Stimulated activated CD4-positive, alpha-beta T cell treated with anti-CD3 and anti-CD28 coated beads, Interleukin-12 subunit alpha, Interleukin-12 subunit beta, amount 100 ng/mL, for 24 hours (primary cell): ENCODE data around the gene ACTN1.
"Not testable (repeated sequence)": the region's sequence is repeated elsewhere in the genome, so short reads cannot be mapped to it uniquely, and the experiment has no call there.

ENCODE experiments used
- DNase-seq, 2 experiments: peaks; one replicate each; pipeline ENCODE4 v3.0.0-alpha.2; 2020; ENCODE audit warnings: low read depth in 2 of 2

Gene ACTN1

DNA sequence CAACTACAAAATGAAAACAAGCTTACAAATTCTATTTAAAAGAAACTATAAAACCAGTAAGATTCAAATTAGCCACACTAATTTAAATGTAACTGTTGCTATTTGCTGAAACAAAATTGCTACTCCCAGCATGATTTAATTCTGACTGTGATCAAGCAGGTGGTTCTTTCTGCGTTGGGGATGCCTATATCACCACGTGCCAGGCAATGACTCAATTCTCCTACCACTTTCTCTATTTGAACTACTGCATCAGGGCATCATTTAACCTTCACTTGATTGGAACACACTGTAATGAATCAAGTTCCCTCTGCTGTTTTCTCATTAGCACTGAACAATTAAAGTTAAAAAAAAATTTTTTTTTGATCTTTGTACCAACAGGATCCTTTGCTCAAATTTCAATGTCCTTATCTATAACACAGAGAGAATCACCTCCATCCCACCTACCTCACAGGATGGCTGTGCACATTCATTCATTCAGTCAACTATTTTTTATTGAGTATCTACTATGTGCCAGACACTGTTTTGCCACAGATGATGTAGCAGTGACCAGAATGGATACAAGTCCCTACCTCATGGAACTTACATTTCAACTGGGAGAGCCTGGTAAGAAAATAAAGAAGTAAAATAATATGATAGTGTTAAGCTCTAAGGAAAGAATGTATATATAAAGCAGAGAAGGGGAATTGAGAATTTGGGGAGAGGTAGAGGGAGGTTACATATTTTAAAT lies 8.0 kb upstream of the ACTN1 start:
- no peak for DNase-seq

DNA sequence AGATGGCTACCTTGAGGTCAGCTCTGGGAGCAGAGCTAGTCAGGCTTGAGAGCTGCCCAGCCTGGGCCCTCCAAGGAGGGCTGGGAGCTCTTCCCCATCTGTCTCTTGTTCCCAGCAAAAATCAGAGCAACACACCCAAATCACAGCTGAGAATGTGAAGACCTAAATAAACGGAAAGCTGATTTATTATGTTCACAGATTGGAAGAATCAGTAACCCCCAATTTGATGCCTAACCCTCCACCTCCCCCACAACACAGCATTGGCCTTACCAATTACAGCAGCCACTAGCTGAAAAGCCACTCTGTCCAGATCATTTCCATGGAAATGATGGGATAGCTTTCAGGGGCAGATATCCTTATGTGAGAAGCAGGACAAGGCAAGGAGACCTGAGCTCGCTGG lies 7.1 kb upstream of the ACTN1 start:
- DNase-seq, result no peak

- DNase-seq, result no peak
Observed at GRCh38 chr14:68984686-68985085, 5.6 kb upstream of the ACTN1 start.

DNA sequence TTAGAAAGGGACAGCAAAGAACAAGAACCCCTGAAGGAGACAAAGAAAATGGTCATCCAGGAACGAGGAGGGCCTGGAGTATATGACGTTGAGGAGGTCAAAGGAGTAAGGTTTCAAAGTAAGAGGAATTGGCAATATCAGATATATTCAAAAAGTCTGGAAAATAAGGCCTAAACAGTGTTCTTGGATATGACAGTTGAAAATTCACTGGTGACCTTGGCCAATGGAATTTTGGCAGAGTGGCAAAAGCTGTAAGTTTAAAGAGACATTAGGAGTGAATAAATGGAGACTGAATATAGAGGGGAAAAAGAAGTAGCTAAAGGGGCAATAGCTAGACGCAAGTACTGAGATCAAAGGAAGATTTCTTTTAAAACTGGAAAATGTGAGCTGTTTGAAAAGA lies 4.1 kb upstream of the ACTN1 start:
- no peak for DNase-seq

DNA sequence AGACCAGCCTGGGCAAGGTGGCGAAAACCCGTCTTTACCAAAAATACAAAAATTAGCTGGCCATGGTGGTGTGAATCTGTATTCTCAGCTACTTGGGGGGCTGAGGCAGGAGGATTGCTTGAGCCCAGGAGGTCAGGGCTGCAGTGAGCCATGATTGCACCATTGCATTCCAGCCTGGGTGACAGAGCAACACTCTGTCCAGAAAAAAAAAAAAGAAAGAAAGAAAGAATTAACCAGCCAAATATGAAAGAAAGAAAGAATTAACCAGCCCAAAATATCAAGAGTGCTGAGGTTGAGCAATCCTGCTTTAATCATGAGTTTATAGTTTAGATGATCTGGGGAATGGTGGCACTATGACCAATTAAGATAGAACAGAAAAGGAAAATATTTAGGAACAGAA lies 3.5 kb upstream of the ACTN1 start:
- DNase-seq, result no peak

GRCh38 chr14:68981539-68981976 lies 2.5 kb upstream of the ACTN1 start:
- no peak for DNase-seq

- DNase-seq, result no peak
Observed at GRCh38 chr14:68981139-68981538, 2.0 kb upstream of the ACTN1 start.

GRCh38 chr14:68979722-68980451 lies 785 bp upstream of the ACTN1 start:
- no peak for DNase-seq

- DNase-seq, result peak in 1 of 2 experiments; percentile 42
Observed at GRCh38 chr14:68978172-68978911, 760 bp downstream of the ACTN1 start.

- peak in 1 of 2 experiments; percentile 44 for DNase-seq
Observed at GRCh38 chr14:68977718-68978171, 1.4 kb downstream of the ACTN1 start.

DNA sequence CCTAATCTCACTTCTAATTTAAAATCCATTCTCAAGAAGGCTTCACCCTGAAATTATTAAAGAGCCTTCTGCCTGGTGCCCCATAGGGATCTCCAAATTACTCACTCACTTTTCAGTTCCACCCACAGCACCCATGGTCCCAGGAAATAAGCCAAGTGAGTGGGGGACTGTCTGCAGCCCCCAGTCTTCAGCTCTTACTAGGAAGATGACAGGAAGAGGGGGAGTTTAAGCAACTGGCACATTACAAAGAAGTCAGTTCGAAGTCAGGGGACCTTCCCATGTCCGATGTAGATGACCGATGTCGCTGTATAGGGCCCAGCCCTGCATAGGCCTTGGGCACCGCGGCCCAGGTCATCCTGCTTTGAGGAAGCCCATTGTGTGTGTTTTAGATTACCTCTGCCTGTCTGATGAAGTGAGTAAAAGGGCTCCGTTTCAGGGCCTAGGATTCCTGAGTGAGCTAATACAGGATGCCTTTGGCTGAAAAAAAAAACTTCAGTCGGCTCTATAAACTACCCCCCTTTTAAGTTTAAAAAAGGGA lies 1.9 kb downstream of the ACTN1 start:
- DNase-seq, result peak in 1 of 2 experiments; percentile 21

GRCh38 chr14:68976160-68977067 lies 2.7 kb downstream of the ACTN1 start:
- DNase-seq, result no peak

GRCh38 chr14:68975667-68976066 lies 3.4 kb downstream of the ACTN1 start:
- no peak for DNase-seq

- no peak for DNase-seq
Observed at GRCh38 chr14:68974759-68975347, 4.2 kb downstream of the ACTN1 start.

DNA sequence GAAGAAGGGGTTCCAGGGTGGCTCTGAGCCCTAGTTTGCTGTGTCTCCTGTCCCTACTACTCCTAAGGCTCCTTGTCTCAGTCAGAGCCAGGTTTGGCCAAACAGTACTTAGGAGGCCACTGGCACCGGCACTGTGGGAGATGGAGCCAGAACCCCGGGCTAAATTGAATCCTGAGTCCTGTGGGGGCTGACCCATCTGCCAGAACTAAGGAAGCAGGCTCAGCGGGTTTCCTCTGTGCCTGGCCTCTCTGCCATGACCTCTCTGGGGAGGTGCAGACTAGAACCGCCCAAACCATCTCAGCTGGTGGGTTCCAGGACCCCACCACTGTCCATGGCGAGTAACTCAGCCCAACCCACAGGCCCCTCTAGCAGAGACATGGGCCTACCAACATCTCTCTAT lies 5.5 kb downstream of the ACTN1 start:
- no peak for DNase-seq

DNA sequence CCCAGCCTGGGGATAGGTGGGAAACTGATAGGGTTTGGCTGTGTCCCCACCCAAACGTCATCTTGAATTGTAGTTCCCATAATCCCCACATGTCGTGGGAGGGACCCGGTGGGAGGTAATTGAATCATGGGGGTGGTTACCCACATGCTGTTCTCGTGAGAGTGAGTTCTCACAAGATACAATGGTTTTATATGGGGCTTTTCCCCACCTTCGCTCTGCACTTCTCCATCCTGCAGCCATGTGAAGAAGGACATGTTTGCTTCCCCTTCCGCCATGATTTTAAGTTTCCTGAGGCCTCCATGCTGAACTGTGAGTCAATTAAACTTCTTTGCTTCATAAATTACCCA lies 5.9 kb downstream of the ACTN1 start:
- DNase-seq, result not testable (repeated sequence)

GRCh38 chr14:68972507-68973218 lies 6.4 kb downstream of the ACTN1 start:
- DNase-seq, result no peak

- no peak for DNase-seq
Observed at GRCh38 chr14:68971411-68972035, 7.6 kb downstream of the ACTN1 start.

DNA sequence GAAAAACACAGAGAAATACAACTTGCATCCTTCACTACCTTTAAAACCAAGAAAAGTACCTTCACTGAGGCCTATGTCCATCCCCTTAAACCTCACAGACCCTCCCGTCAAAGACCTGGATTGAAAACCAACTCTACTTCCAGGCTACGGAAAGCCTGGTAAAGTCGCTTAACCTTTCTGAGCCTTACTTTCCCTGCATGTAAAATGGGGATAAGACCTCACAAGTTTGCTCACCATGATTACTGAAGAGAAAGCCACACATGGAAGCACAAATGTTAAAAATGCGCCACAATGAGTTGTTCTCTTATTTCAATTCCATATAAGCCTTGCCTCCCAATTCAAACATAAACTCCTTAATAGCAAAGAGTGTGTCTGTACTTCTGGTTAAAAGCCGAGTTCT lies 8.4 kb downstream of the ACTN1 start:
- no peak for DNase-seq
